GM18502 (cell line): ENCODE results near the gene NBAS.

Source experiments
- ATAC-seq: cut with Tn5 transposase; IDR thresholded peaks from one replicate; pipeline ENCODE4 v1.9.1; 2021; ENCODE audit warnings: mild to moderate bottlenecking; ENCODE audit not compliant: unreplicated experiment, poor library complexity

NBAS gene

DNA sequence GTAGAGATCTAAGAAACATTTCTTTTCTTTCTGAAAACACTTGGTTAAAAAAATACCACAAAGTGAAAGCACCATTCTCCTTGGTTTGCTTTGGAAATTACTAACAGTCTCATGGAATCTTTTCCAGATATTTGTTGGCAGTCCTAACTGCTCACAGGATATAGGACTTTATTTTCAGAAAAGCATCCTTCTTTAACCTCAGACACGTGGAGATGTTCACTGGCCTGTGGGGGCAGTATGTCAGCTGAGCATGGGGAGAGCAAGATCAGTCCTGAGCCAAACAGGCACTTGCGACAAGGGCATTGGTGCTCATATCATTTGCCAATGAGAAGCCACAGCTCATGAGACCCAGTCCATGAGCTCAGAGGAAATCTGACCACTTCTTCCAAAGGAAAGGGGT, 371.9 kb downstream of the NBAS start:
- ATAC-seq, result no peak

GRCh38 chr2:15187702-15188101, 373.4 kb downstream of the NBAS start:
- ATAC-seq, result no peak

- no peak for ATAC-seq
Measured at GRCh38 chr2:15186118-15186517, 375.0 kb downstream of the NBAS start.

DNA sequence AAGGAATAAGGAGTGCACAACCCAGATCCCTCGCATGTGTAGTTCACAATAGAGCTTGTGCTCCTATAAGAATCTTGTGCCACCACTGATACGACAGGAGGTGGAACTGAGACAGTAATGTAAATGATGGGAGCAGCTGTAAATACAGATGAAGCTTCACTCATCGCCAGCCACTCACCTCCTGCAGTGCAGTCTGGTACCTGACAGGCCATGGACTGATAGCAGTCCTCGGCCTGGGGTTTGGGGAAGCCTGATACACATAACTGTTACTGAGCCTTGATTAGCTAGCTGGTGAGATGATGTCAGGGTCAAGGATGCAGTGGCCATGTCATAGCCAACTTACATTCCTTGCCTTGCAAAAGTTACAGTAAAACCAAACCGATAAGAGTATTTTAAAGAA, 376.6 kb downstream of the NBAS start:
- ATAC-seq, result no peak

DNA sequence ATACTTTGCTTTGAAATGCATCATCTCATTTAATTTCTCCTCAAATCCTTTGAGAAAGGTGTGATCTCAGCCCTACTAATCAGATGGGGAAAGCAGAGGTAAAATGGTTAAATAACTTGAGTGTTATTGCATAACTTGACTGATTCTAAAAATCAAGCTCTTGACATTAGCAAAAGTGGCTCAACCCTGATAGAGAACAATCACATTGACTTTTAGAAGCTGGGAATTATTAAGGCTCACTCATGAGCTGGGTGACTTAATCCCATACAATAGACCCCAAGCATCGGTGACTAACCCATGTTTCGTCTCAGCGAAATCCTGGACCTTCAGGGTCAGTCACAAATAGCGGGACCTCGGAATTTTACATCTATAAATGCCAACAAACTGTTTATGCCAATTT, 378.9 kb downstream of the NBAS start:
- ATAC-seq, result no peak

DNA sequence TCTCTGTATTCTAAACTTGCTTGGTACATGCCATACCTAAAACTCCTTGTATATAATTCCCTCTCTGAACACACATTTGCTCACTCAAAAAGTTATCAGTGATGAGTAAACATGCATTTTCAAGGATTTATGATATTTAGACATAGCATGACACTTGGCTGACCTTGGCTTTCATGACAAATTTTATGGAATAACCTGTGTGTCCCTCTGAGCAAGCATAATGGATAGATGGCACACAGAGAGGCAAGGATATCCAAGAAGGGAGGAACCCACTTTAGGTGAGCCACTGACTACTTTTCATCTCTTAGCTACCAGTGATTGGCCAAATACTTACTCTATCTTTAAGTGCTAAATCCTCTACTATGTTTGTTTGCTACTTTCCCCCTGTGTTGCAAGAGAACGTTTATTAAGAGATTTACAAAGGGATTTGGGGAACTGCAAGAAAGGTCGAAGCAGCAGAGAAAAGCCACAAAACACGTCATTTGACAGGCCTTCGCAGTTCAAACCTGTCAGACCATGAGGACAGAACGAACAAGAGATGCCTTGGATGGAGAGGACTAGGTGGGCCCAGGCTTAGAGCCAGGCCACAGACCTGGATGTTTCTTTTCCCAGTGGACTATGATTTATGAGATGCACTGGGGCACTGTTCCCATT, 379.9 kb downstream of the NBAS start:
- no peak for ATAC-seq

- ATAC-seq, result no peak
Measured at GRCh38 chr2:15180379-15180778, 380.8 kb downstream of the NBAS start.

GRCh38 chr2:15178946-15179345, 382.2 kb downstream of the NBAS start:
- no peak for ATAC-seq

DNA sequence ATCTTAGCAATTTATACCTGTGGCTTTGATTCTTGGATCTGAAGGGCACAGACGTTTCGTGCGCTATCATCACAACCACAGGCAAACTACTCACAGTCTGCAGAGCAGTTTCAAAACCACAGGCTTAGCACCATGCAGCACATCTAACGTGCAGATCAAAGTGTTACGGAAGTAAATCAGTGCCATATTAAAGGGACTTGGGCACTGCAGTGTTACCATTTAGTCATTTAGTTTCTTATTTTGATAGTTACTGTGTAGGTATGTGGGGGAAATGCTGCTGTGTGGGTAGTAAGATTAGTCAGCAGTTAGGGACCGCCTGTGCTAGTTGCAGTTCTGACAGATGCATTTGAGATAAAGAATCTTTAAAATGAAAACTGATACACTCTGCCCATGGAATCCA, 384.0 kb downstream of the NBAS start:
- peak; percentile 99 for ATAC-seq

- no peak for ATAC-seq
Measured at GRCh38 chr2:15176604-15177003, 384.5 kb downstream of the NBAS start.

DNA sequence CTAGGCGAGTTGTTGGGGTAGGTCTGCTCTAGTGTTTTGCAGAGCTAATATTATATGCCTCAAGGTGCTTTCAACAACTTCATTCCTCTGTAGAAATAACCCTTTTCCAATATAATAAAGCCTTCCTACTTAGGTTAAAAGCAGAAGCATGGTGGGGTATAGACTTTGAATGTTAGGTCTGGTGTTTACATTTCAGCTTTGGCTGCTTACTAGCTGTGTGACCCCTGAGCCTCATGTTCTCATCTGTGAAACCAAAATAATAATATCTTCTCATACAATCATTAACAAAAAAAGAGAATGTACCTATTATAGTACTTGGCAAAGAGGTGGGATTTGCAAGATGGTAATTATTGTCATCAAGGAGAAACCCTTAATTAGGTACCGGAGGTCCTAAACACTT, 386.6 kb downstream of the NBAS start:
- no peak for ATAC-seq

DNA sequence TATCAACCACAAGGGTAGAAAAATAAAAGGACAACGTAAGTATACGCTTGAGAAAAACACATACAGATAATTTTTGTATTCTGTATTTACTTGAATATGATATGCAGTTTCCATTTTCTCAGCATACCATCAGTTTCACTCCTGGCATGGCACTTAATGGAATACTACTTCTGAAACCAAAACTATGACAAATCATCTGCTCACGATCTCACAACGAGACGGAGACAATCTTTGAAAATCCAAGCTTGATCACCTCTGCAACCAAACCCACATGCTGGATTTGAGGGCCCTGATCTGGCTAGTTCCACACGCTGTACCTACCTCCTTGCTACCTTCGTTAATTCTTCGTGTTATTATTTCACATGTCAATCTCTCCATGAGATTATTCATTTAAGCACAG, 387.6 kb downstream of the NBAS start:
- no peak for ATAC-seq

- ATAC-seq, result no peak
Measured at GRCh38 chr2:15172825-15173224, 388.3 kb downstream of the NBAS start.

DNA sequence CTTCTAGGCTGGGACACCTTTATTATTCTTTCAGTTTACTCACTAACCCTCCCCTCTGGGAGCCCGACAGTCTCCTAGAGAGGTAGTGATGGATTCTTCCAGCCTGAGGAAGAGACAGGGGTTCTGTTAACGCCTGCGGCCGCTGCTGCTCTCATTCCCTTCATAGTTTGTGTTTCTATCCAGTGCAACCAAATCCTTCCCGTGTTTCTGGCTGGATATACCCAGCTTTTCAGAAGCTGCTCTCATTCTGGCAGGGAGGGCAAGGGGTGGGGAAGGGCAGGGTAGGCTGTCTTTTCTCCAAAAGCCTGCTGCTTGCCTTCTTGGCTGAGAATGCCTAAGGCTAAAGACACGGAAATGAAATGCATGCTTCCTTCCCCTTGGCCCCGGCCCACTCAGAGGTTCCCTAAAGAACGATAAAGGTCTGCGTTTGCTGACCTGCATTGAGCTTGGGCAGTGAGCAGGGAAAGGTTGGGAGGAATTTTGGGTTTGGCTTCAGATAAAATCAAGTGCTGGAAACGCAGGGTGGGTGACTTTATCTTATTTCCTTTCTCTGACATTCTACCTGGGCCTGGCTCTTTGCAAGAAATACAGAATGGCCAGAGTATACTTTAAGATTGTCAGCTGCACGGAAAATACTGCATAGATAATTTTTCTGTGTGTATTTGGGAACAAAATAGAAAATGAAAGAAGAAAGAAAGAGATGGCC, 390.9 kb downstream of the NBAS start:
- no peak for ATAC-seq

GRCh38 chr2:15169326-15170069, 391.6 kb downstream of the NBAS start:
- no peak for ATAC-seq

GRCh38 chr2:15168116-15168515, 393.0 kb downstream of the NBAS start:
- no peak for ATAC-seq

GRCh38 chr2:15166878-15167277, 394.3 kb downstream of the NBAS start:
- no peak for ATAC-seq

DNA sequence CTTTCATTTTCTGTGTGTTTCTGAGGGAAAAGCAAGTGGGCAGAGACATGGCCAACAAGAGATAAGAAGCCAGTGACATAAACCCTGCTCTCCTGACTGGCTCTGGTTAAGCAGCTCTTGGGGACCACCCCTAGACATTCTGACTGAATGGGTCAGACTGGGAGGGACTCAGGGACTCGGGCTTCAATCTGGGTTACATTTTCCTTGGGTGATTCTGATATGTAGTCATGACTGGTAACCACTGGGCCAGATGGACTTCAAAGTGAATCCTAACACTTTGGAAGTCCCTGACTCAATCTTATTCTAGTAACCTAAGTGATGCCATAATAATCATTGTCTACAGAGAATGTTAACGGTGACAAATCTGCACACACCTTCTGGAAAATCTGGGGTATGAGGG, 397.8 kb downstream of the NBAS start:
- no peak for ATAC-seq

- no peak for ATAC-seq
Measured at GRCh38 chr2:15162620-15163019, 398.5 kb downstream of the NBAS start.

GRCh38 chr2:15160201-15160991, 400.7 kb downstream of the NBAS start:
- ATAC-seq, result no peak

DNA sequence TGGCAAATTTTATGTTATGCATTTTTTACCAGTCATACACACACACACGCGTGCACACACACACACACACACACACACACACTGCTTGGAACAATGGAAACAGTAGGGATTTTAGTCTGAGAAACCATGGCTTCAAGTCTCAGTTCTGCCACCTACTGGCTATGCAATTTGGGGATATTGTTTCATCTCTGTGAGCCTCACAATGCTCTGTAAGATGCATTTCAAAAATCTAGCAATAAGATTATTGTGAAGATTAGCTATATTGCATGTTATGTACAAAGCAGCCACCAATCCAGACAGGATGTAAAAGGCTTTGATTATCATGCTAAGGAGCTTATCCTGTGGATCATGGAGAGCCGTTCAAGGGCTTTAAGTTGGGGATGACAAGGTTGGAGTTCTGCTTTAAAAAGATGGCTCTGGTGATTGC, 401.4 kb downstream of the NBAS start:
- peak; percentile 59 for ATAC-seq
